A549 (cell line): Measurements from ENCODE around the gene CILP2. TPM values are rescaled to one million over a fixed set of nuclear protein-coding genes. Genes with fewer than 3 reads are reported as not detected.

Experiments used
- ATAC-seq, 2 experiments: fragments of 200-7000 bp in 1 of 2; fragments of >200 bp in 1 of 2; cut with Nextera tagmentation in 1 of 2; cut with Tn5 transposase in 1 of 2; 3 replicates each; pipeline versions ENCODE4 v1.8.0 to v1.9.1; 2018 to 2020; ENCODE audit warnings: mild to moderate bottlenecking in 1 of 2, moderate library complexity in 1 of 2
- CTCF ChIA-PET: fragments of 300-600 bp; sonication (Branson Sonifier 250); formaldehyde crosslinking; extraction: SDS; loops from one replicate; lab custom pipeline; 2021; ENCODE audit warnings: antibody characterized with exemption, inconsistent platforms; lab: Yijun Ruan, JAX
- POLR2A ChIA-PET: fragments of 350-600 bp; formaldehyde crosslinking; extraction: SDS; loops from one replicate; lab custom pipeline; 2021; ENCODE audit warnings: antibody characterized with exemption, inconsistent platforms; lab: Yijun Ruan, JAX
- DNase-seq, 2 experiments: peaks; one replicate each; pipeline versions ENCODE4 v3.0.0 to v3.0.0-alpha.2; 2011 to 2016; ENCODE audit warnings: low read depth in 1 of 2, low spot score in 1 of 2
- FAIRE-seq: peaks from 2 replicates; lab custom pipeline; 2011; peaks lifted over from hg19 to GRCh38; lab: Jason Lieb, UNC
- H3K27ac ChIP-seq, 2 experiments: fragments of >200 bp; sonication (Bioruptor Twin); formaldehyde crosslinking; 3 replicates each; pipeline ENCODE4 v1.5.1; 2016 to 2017
- H3K4me1 ChIP-seq: fragments of >200 bp; sonication (Bioruptor Twin); formaldehyde crosslinking; 3 replicates; pipeline ENCODE4 v1.6.1; 2016
- H3K4me2 ChIP-seq: fragments of >200 bp; sonication (Bioruptor Twin); formaldehyde crosslinking; 3 replicates; pipeline ENCODE4 v1.6.1; 2016
- H3K4me3 ChIP-seq: fragments of >200 bp; sonication (Bioruptor Twin); formaldehyde crosslinking; 3 replicates; pipeline ENCODE4 v1.5.1; 2016
- H3K9me3 ChIP-seq: fragments of >200 bp; sonication (Bioruptor Twin); formaldehyde crosslinking; 3 replicates; pipeline ENCODE4 v1.6.1; 2016
- ATOH8 ChIP-seq: fragments of 250-450 bp; sonication (Bioruptor Pico); IDR thresholded peaks from 2 replicates; pipeline ENCODE4 v1.5.0; 2020; ENCODE audit warnings: low read depth, mild to moderate bottlenecking, moderate library complexity
- BHLHE40 ChIP-seq: IDR thresholded peaks from 2 replicates; pipeline ENCODE4 v1.6.1; 2012; ENCODE audit warnings: low read depth, low read length, inconsistent platforms
- CBX8 ChIP-seq: fragments of 200-600 bp; sonication (generic); IDR thresholded peaks from 2 replicates; pipeline ENCODE4 v1.6.1; 2016
- CHD2 ChIP-seq: fragments of 150-350 bp; IDR thresholded peaks from 2 replicates; pipeline ENCODE4 v1.6.1; 2014; ENCODE audit warnings: low read length; ENCODE audit not compliant: partially characterized antibody
- CTCF ChIP-seq: fragments of >200 bp; sonication (Bioruptor Twin); formaldehyde crosslinking; IDR thresholded peaks from 3 replicates; pipeline ENCODE4 v1.5.1; 2016
- E2F6 ChIP-seq: IDR thresholded peaks from 2 replicates; pipeline ENCODE4 v1.6.1; 2012; ENCODE audit warnings: low read depth, borderline replicate concordance
- EHF ChIP-seq: fragments of 250-450 bp; sonication (Bioruptor Pico); IDR thresholded peaks from 2 replicates; pipeline ENCODE4 v1.5.0; 2020; ENCODE audit warnings: mild to moderate bottlenecking
- EHMT2 ChIP-seq: fragments of 200-600 bp; sonication (generic); IDR thresholded peaks from 2 replicates; pipeline ENCODE4 v1.6.1; 2016; ENCODE audit warnings: antibody characterized with exemption, low read depth, mild to moderate bottlenecking, moderate library complexity
- ELK1 ChIP-seq: fragments of 150-350 bp; IDR thresholded peaks from 2 replicates; pipeline ENCODE4 v1.6.1; 2014; ENCODE audit warnings: low read depth, mild to moderate bottlenecking, low read length
- EP300 ChIP-seq, 2 experiments: fragments of >200 bp; sonication (Bioruptor Twin); formaldehyde crosslinking; IDR thresholded peaks; 2 replicates in 1 of 2; 3 replicates in 1 of 2; pipeline ENCODE4 v1.6.1; 2016 to 2017
- FOXS1 ChIP-seq: fragments of 250-450 bp; sonication (Bioruptor Pico); IDR thresholded peaks from 2 replicates; pipeline ENCODE4 v1.5.0; 2020; ENCODE audit warnings: mild to moderate bottlenecking, moderate library complexity
- HDAC2 ChIP-seq: fragments of 200-600 bp; sonication (generic); IDR thresholded peaks from 2 replicates; pipeline ENCODE4 v1.6.1; 2016
- HMGXB4 ChIP-seq: fragments of 250-450 bp; sonication (Bioruptor Pico); IDR thresholded peaks from 2 replicates; pipeline ENCODE4 v1.5.0; 2021; ENCODE audit warnings: mild to moderate bottlenecking, moderate library complexity, borderline replicate concordance
- HOXA7 ChIP-seq: fragments of 250-450 bp; sonication (Bioruptor Pico); IDR thresholded peaks from 2 replicates; pipeline ENCODE4 v1.5.0; 2020; ENCODE audit warnings: mild to moderate bottlenecking, moderate library complexity
- KDM1A ChIP-seq: fragments of 200-600 bp; sonication (generic); IDR thresholded peaks from 2 replicates; pipeline ENCODE4 v1.6.1; 2016; ENCODE audit warnings: low read depth, mild to moderate bottlenecking
- KDM5A ChIP-seq: fragments of 200-600 bp; sonication (generic); IDR thresholded peaks from 2 replicates; pipeline ENCODE4 v1.6.1; 2016; ENCODE audit warnings: antibody characterized with exemption, mild to moderate bottlenecking
- MAZ ChIP-seq: fragments of 150-350 bp; IDR thresholded peaks from 2 replicates; pipeline ENCODE4 v1.6.1; 2014; ENCODE audit warnings: antibody characterized with exemption, low read depth, low read length, borderline replicate concordance
- MYC ChIP-seq: IDR thresholded peaks from 2 replicates; pipeline ENCODE4 v1.6.1; 2012; ENCODE audit warnings: mild to moderate bottlenecking, inconsistent platforms, low read length, improper control_type of control experiment, borderline replicate concordance
- NFE2L2 ChIP-seq: fragments of 150-350 bp; conservative IDR thresholded peaks from 2 replicates; pipeline ENCODE4 v1.6.1; 2014; ENCODE audit warnings: low read length
- NPAS2 ChIP-seq: fragments of 250-450 bp; sonication (Bioruptor Pico); IDR thresholded peaks from 2 replicates; pipeline ENCODE4 v1.8.0; 2022; ENCODE audit warnings: mild to moderate bottlenecking, moderate library complexity, borderline replicate concordance
- POLR2A ChIP-seq: IDR thresholded peaks from 2 replicates; pipeline ENCODE4 v1.6.1; 2012; ENCODE audit warnings: mild to moderate bottlenecking, low read length
- POLR2AphosphoS2 ChIP-seq: conservative IDR thresholded peaks from 2 replicates; pipeline ENCODE4 v1.6.1; 2012; ENCODE audit warnings: low read length, improper control_type of control experiment, inconsistent platforms
- RAD21 ChIP-seq, 2 experiments: fragments of >200 bp in 1 of 2; sonication (Bioruptor Twin) in 1 of 2; formaldehyde crosslinking in 1 of 2; IDR thresholded peaks in 1 of 2; conservative IDR thresholded peaks in 1 of 2; 2 replicates in 1 of 2; 3 replicates in 1 of 2; pipeline ENCODE4 v1.6.1; 2012 to 2018; ENCODE audit warnings: inconsistent platforms in 1 of 2
- RARB ChIP-seq: fragments of 250-450 bp; sonication (Bioruptor Pico); IDR thresholded peaks from 2 replicates; pipeline ENCODE4 v1.8.0; 2021; ENCODE audit warnings: mild to moderate bottlenecking, moderate library complexity
- RFX5 ChIP-seq: fragments of 450-650 bp; IDR thresholded peaks from 2 replicates; pipeline ENCODE4 v1.7.1; 2014; ENCODE audit warnings: antibody characterized with exemption, mild to moderate bottlenecking, moderate library complexity
- RNF2 ChIP-seq: fragments of 200-600 bp; sonication (generic); IDR thresholded peaks from 2 replicates; pipeline ENCODE4 v1.6.1; 2016; ENCODE audit warnings: low read depth, mild to moderate bottlenecking, antibody characterized with exemption, moderate library complexity, borderline replicate concordance
- TFCP2L1 ChIP-seq: fragments of 250-450 bp; sonication (Bioruptor Pico); IDR thresholded peaks from 2 replicates; pipeline ENCODE4 v1.5.0; 2021; ENCODE audit warnings: mild to moderate bottlenecking
- USF2 ChIP-seq: fragments of 450-650 bp; IDR thresholded peaks from 2 replicates; pipeline ENCODE4 v1.6.1; 2014; ENCODE audit warnings: antibody characterized with exemption
- WGBS: methylation state at CpG from one replicate; pipeline ENCODE4 v1.1.6; 2017; ENCODE audit errors: missing lambda C conversion rate; 5-methylcytosine and 5-hydroxymethylcytosine counted together
- polyA plus RNA-seq, 4 experiments: library from polyadenylated mRNA; depleted of rRNA in 3 of 4; stranded (reverse); fragments of >200 nt; fragmentation: RNase III in 1 of 4; extraction: RNeasy Plus Mini Kit Qiagen cat#74134 plus additional on column Dnase treatment in 1 of 4; gene quantifications; 2 replicates in 3 of 4; 3 replicates in 1 of 4; pipeline ENCODE4 v1.2.3, GENCODE V29; 2011 to 2017

The CILP2 gene
- polyA plus RNA-seq, 2 of the 4 experiments (the other 2 are of a cell fraction) = 0.17 TPM

- FAIRE-seq (no peak), ATAC-seq (no peak), DNase-seq (no peak)
- H3K4me1 ChIP-seq = no peaks in the 10 kb centered on the region
- CTCF ChIA-PET = no interaction called here
- no peak overlapping the region for H3K27ac ChIP-seq
- H3K4me2 ChIP-seq = no peak overlapping the region
- 77% methylated on average over 10 of the region's 10 CpGs for WGBS
- no peaks in the 10 kb centered on the region for H3K9me3 ChIP-seq
- POLR2A ChIA-PET = no interaction called here
- H3K4me3 ChIP-seq = no peak overlapping the region
- TF ChIP-seq HDAC2 (no peak), E2F6 (no peak), CTCF (no peak), ELK1 (no peak), EP300 (IDR thresholded peaks at IDR 0.05) (no peak), KDM1A (no peak), MAZ (no peak), TFCP2L1 (no peak), EHMT2 (no peak), ATOH8 (no peak), KDM5A (no peak), NPAS2 (CRISPR knock-in tag) (no peak), HOXA7 (CRISPR knock-in tag) (no peak), EHF (CRISPR knock-in tag) (no peak), NFE2L2 (no peak), FOXS1 (CRISPR knock-in tag) (no peak), CBX8 (no peak)
Observed at GRCh38 chr19:19570571-19570970, 32.5 kb downstream of the CILP2 start.

- TF ChIP-seq CHD2 (no peak), MAZ (no peak), TFCP2L1 (no peak), MYC (no peak)
- POLR2A ChIA-PET = no interaction called here
- no peak for ATAC-seq
Observed at GRCh38 chr19:19571071-19571786, 33.2 kb downstream of the CILP2 start.

GRCh38 chr19:19575411-19575810 is 37.3 kb downstream of the CILP2 start:
- H3K27ac ChIP-seq = no peak overlapping the region
- H3K4me1 ChIP-seq = no peaks in the 10 kb centered on the region
- ChIA-PET POLR2A (no interaction called here), CTCF (interaction anchor here (2.0 kb wide), 1 partner anchor 23 kb away, joined by 6 read pairs; no protein-coding TSS in a partner anchor)
- TF ChIP-seq POLR2A = no peak
- no peak for TF ChIP-seq HOXA7 (CRISPR knock-in tag)
- no peak for TF ChIP-seq RNF2
- TF ChIP-seq USF2 = no peak
- no peak for TF ChIP-seq POLR2AphosphoS2
- TF ChIP-seq HMGXB4 (CRISPR knock-in tag) = no peak
- no peak for TF ChIP-seq RARB (CRISPR knock-in tag)
- TF ChIP-seq BHLHE40 = no peak
- TF ChIP-seq RFX5 = no peak
- no peak for TF ChIP-seq RAD21 (conservative IDR thresholded peaks at IDR 0.05 in 1 of 2, IDR thresholded peaks at IDR 0.05 in 1 of 2)
- DNase-seq = no peak
- no peak overlapping the region for H3K4me3 ChIP-seq
- 91% methylated on average over 6 of the region's 6 CpGs for WGBS
- no peak for FAIRE-seq
- H3K9me3 ChIP-seq = no peaks in the 10 kb centered on the region
- H3K4me2 ChIP-seq = no peak overlapping the region
- ATAC-seq = no peak

More at GRCh38 chr19:19571071-19571786, 33.2 kb downstream of the CILP2 start:
- H3K4me1 ChIP-seq = no peaks in the 10 kb centered on the region
- no peaks in the 10 kb centered on the region for H3K9me3 ChIP-seq
- H3K4me3 ChIP-seq = no peak overlapping the region
- H3K27ac ChIP-seq = no peak overlapping the region
- FAIRE-seq (no peak), DNase-seq (no peak)
- H3K4me2 ChIP-seq = no peak overlapping the region
- 89% methylated on average over 7 of the region's 11 CpGs for WGBS
- CTCF ChIA-PET = no interaction called here
